ENCODE measurements around the gene ZNF593. TPM values are rescaled to one million over a fixed set of nuclear protein-coding genes. Genes with fewer than 3 reads are reported as not detected.
A peak's percentile ranks its signal among the peaks of the same experiment; 100 is the strongest.

Gene ZNF593
- total RNA-seq, 2 donors from 2014 or later: 15.6 to 15.9 TPM

GRCh38 chr1:26158271-26158907 is 11.3 kb upstream of the ZNF593 start:
- peaks cover 57% of the 10 kb centered on the region for H3K27me3 Mint-ChIP-seq
- no peak for ATAC-seq

DNA sequence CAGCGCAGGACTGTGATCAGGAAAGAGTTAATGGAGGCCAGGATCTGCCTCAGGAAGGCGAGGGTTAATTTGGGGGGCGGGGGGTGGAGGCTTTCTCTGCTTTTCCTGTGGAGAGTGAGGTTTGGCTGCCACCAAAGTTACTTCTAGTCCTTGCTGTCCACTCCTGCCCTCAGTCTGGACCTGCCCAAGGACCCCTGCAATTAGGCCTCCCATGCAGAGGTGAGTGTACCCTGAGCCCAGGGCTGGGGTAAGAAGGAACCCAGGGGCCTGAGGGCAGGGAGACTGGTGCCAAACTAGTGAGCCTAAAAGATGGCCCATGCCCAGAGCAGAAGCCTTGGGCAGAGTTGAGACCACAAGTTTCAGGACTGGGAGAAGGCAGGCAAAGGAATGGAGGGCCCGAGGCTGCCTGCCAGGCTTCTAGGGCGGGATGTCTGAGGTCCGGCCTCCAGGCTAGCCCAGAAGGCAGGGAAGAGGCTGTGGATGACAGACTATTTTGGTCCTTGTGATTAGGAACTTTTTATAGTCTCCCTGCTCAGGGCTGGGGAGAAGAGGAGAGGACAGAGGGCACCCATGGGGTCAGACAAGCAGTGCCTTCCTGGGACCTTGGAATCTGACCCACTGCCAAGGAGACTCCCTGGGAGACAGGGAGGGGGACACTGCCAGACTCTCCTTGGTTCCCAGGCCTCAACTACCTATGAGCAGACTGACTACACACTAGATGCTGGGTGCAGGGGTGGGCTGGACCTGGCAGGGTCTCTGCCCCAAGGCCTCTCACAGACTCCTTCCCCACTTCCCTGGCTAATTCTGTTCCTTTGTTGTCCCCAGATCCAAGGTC is 10.6 kb upstream of the ZNF593 start, which contains the start of gene FAM110D:
Gene FAM110D (plus strand): TSS at position 172 of the 835 bp plus-strand sequence. CDS start 2,213 bp downstream, outside the sequence.
- ATAC-seq: no peak
- H3K9me3 ChIP-seq (ENCODE audit: control insufficient read depth, low read length, poor library complexity, severe bottlenecking): no peaks in the 10 kb centered on the region
- no peak within 1 kb of the TSS for H3K27ac Mint-ChIP-seq
- no peaks in the 10 kb centered on the region for H3K36me3 Mint-ChIP-seq (ENCODE audit: low read depth)
- DNase-seq: no peak
- H3K27me3 Mint-ChIP-seq: peaks cover 50% of the 10 kb centered on the region
- H3K4me3 Mint-ChIP-seq: no peak within 1 kb of the TSS
- H3K4me1 Mint-ChIP-seq: peaks cover 9% of the 10 kb centered on the region

More at GRCh38 chr1:26158271-26158907, 11.3 kb upstream of the ZNF593 start:
- Mint-ChIP-seq H3K4me1 (peaks cover 9% of the 10 kb centered on the region), H3K4me3 (no peak overlapping the region), H3K36me3 (ENCODE audit: low read depth) (no peaks in the 10 kb centered on the region), H3K27ac (no peak overlapping the region)
- no peaks in the 10 kb centered on the region for H3K9me3 ChIP-seq (ENCODE audit: control insufficient read depth, low read length, poor library complexity, severe bottlenecking)
- no peak for DNase-seq

- H3K36me3 Mint-ChIP-seq (ENCODE audit: low read depth): no peaks in the 10 kb centered on the region
- peaks cover 46% of the 10 kb centered on the region for H3K27me3 Mint-ChIP-seq
- H3K4me1 Mint-ChIP-seq: peaks cover 12% of the 10 kb centered on the region
- DNase-seq: no peak
- H3K9me3 ChIP-seq (ENCODE audit: control insufficient read depth, low read length, poor library complexity, severe bottlenecking): no peaks in the 10 kb centered on the region
- H3K4me3 Mint-ChIP-seq: no peak overlapping the region
- H3K27ac Mint-ChIP-seq: no peak overlapping the region
- ATAC-seq: no peak
These were observed 10.0 kb upstream of the ZNF593 start for GRCh38 chr1:26159743-26160039.

DNA sequence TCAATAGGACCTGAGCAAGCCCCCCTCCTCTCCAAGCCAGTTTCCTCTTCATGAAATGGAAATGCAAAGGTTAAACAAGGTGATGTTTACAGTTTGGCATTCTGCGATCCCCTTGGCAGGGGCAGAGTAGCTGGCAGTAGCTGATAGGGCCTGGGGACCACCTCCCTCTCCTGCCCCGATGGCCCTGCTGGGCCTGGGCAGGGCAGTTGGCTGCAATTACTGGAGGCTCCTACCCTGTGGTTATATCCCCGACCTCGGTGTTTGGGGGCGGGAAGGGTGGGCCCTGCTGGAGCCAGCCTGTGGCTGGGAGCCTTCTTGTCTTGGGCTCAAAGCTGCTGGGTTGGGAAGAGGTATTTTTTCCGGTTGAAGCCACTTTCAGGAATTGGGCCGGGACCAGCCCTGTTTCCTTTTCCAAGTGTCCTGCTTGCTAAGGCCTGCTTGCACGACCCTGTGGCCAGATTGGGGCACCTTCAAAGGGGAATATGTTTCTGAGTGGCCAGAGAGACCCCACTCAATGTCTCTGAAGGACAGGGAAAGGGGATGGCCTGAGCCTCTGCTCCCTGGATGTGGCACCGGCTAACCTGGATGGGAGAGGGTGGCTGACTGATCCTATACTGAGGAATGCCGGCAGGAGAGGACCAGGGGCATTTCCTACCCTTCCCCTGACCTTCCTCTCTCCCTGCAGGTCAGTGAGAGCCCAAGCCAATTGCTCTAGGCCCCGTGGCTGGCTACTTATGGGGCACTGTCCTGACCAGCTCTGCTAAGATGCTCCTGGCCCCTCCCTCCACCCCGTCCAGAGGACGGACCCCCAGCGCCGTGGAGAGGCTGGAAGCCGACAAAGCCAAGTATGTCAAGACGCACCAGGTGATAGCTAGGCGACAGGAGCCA is 8.9 kb upstream of the ZNF593 start:
- H3K4me1 Mint-ChIP-seq: peaks cover 12% of the 10 kb centered on the region
- H3K27ac Mint-ChIP-seq: no peak overlapping the region
- DNase-seq: no peak

GRCh38 chr1:26161415-26162219 is 8.1 kb upstream of the ZNF593 start:
- Mint-ChIP-seq H3K27me3 (peaks cover 31% of the 10 kb centered on the region), H3K4me1 (peaks cover 14% of the 10 kb centered on the region), H3K4me3 (peak overlapping the region; percentile 65), H3K36me3 (ENCODE audit: low read depth) (no peaks in the 10 kb centered on the region), H3K27ac (peak overlapping the region; percentile 6)
- DNase-seq: peak in 2 of 3 donors; percentile 18 to 28
- ATAC-seq: peak; percentile 68
- H3K9me3 ChIP-seq (ENCODE audit: control insufficient read depth, low read length, poor library complexity, severe bottlenecking): no peaks in the 10 kb centered on the region

More for the DNA sequence above, 8.9 kb upstream of the ZNF593 start:
- peak overlapping the region; percentile 52 for H3K4me3 Mint-ChIP-seq
- no peaks in the 10 kb centered on the region for H3K36me3 Mint-ChIP-seq (ENCODE audit: low read depth)
- ATAC-seq: no peak
- H3K9me3 ChIP-seq (ENCODE audit: control insufficient read depth, low read length, poor library complexity, severe bottlenecking): no peaks in the 10 kb centered on the region
- H3K27me3 Mint-ChIP-seq: peaks cover 36% of the 10 kb centered on the region

DNA sequence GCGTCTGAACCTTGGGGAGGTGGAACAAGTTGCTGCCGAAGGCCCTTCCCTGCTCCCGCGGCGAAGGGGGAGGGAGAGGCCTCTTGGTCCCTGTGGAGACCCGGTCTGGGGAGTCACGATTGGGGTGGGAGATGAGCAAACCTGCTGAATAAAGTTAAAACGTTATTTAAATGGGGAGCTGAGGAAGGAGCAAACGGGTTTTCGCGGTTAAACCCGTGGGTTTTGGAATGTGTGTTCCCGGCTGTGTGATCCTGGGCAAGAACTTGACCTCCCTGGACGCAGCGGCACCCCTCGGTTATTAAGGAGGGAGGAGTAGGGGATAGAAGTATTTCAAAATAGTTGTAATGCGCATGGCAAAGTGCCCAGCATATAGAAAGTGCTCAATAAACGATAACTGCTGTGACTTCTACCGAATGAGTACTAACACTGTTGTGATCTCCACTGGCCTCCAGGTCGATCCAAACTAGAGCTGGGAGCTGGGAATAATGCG is 7.4 kb upstream of the ZNF593 start:
- peak overlapping the region; percentile 65 for H3K4me3 Mint-ChIP-seq
- H3K27ac Mint-ChIP-seq: peak overlapping the region; percentile 6
- no peaks in the 10 kb centered on the region for H3K9me3 ChIP-seq (ENCODE audit: control insufficient read depth, low read length, poor library complexity, severe bottlenecking)
- DNase-seq (no peak), ATAC-seq (no peak)
- no peaks in the 10 kb centered on the region for H3K36me3 Mint-ChIP-seq (ENCODE audit: low read depth)
- H3K27me3 Mint-ChIP-seq: peaks cover 29% of the 10 kb centered on the region
- H3K4me1 Mint-ChIP-seq: peaks cover 15% of the 10 kb centered on the region

DNA sequence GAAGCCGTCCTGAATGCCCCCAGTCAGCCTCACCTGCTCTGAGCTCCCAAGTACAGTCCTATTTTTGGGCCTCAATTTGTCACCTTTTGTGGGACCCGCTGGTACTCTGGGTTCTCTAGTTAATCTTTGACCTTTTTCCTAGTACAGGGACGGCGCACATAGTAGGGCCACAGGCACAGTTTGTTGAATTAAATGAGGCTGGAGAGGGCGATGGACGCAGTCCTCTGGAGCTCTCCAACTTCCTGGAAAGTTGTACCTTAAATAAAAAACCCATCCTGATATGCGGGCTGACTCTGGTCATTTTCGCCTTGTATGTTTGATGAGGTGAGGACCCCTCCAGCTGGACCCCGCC is 6.0 kb upstream of the ZNF593 start:
- H3K9me3 ChIP-seq (ENCODE audit: control insufficient read depth, low read length, poor library complexity, severe bottlenecking): no peaks in the 10 kb centered on the region
- H3K27me3 Mint-ChIP-seq: peaks cover 18% of the 10 kb centered on the region
- H3K4me3 Mint-ChIP-seq: peak overlapping the region; percentile 63
- DNase-seq (no peak), ATAC-seq (no peak)
- no peaks in the 10 kb centered on the region for H3K36me3 Mint-ChIP-seq (ENCODE audit: low read depth)
- peaks cover 15% of the 10 kb centered on the region for H3K4me1 Mint-ChIP-seq
- H3K27ac Mint-ChIP-seq: no peak overlapping the region

- peak overlapping the region; percentile 71 for H3K27ac Mint-ChIP-seq
- peak overlapping the region; percentile 83 for H3K4me3 Mint-ChIP-seq
- DNase-seq (peak; percentile 37 to 63 (median 55)), ATAC-seq (peak; percentile 69)
- no peaks in the 10 kb centered on the region for H3K9me3 ChIP-seq (ENCODE audit: control insufficient read depth, low read length, poor library complexity, severe bottlenecking)
- H3K4me1 Mint-ChIP-seq: peaks cover 15% of the 10 kb centered on the region
- no peaks in the 10 kb centered on the region for H3K36me3 Mint-ChIP-seq (ENCODE audit: low read depth)
- peaks cover 13% of the 10 kb centered on the region for H3K27me3 Mint-ChIP-seq
These were observed 5.5 kb upstream of the ZNF593 start for GRCh38 chr1:26164036-26164860.

DNA sequence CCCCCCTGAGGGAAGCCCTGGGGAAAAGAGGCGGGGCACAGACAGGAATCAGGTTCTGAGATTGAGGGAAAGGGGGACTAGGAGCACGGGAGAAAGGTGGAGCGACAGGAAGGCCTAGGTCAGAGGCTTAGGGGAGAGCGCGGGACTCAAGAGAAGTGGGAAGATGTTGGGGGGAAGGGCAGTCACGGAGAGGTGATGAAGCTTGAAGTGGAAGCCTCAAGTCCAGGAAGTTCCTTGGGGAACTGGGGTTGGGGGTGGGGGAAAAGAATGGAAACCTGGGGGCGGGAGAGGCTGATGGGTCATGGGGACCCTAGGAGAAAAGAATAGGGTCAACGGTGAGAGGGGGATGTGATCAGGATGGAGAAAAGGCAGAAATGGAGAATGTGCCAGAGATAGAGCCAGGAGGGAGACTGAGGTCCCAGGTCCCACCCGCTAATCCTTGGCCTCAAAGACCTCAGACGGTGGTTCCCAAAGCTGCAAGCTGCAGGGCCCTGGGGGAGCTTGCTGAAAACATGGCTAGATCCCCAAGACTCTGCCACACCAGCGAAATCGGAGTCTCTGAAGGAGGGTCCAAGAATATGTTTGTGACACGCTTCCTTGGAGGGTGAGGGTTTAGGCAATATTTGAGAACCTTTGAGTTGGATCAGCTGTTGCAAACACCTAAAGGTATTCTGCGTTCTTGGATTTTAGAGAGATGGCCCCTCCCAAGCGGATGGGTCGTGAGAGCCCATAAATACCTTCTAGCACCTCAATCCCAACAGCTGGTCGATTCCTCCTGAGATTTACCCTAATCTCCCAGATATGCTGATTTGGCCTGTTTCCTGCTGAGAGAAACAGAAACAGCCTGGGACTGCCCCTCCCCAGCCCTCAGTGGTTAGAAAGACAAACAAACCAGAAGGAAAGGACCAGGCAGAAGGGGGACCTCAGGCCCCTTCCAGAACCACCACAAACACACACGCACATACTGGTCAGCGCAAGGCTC is 4.6 kb upstream of the ZNF593 start:
- Mint-ChIP-seq H3K4me3 (peak overlapping the region; percentile 83), H3K27ac (peak overlapping the region; percentile 71), H3K27me3 (peaks cover 7% of the 10 kb centered on the region), H3K4me1 (peaks cover 15% of the 10 kb centered on the region), H3K36me3 (ENCODE audit: low read depth) (no peaks in the 10 kb centered on the region)
- no peaks in the 10 kb centered on the region for H3K9me3 ChIP-seq (ENCODE audit: control insufficient read depth, low read length, poor library complexity, severe bottlenecking)
- no peak for DNase-seq
- ATAC-seq: no peak

GRCh38 chr1:26166719-26167281 is 2.9 kb upstream of the ZNF593 start:
- no peaks in the 10 kb centered on the region for H3K36me3 Mint-ChIP-seq (ENCODE audit: low read depth)
- no peak overlapping the region for H3K27ac Mint-ChIP-seq
- H3K4me1 Mint-ChIP-seq: peaks cover 21% of the 10 kb centered on the region

More at GRCh38 chr1:26166719-26167281, 2.9 kb upstream of the ZNF593 start:
- H3K27me3 Mint-ChIP-seq: peaks cover 7% of the 10 kb centered on the region
- no peak overlapping the region for H3K4me3 Mint-ChIP-seq
- H3K9me3 ChIP-seq (ENCODE audit: control insufficient read depth, low read length, poor library complexity, severe bottlenecking): no peaks in the 10 kb centered on the region
- DNase-seq (no peak), ATAC-seq (no peak)

All from T-helper 17 cell (primary cell).